HUES48 (cell line): ENCODE measurements around the gene CYBRD1.

ENCODE experiments used
- H3K27ac ChIP-seq: one replicate; pipeline ENCODE4 v1.7.0; 2013; ENCODE audit warnings: low read depth, low read length, inconsistent platforms
- H3K27me3 ChIP-seq: 2 replicates; pipeline ENCODE4 v1.6.1; 2013; ENCODE audit warnings: mild to moderate bottlenecking, low read length; ENCODE audit not compliant: control insufficient read depth, insufficient read depth
- H3K36me3 ChIP-seq: 2 replicates; pipeline ENCODE4 v1.6.1; 2013; ENCODE audit warnings: low read length; ENCODE audit not compliant: control insufficient read depth, insufficient read depth
- H3K4me1 ChIP-seq: 2 replicates; pipeline ENCODE4 v1.6.1; 2013; ENCODE audit warnings: mild to moderate bottlenecking, low read length; ENCODE audit not compliant: control insufficient read depth, insufficient read depth
- H3K4me3 ChIP-seq: 2 replicates; pipeline ENCODE4 v1.5.1; 2013; ENCODE audit warnings: mild to moderate bottlenecking, low read depth, low read length
- H3K9ac ChIP-seq: 2 replicates; pipeline ENCODE4 v1.6.1; 2013; ENCODE audit warnings: mild to moderate bottlenecking, low read depth, low read length, moderate library complexity
- H3K9me3 ChIP-seq: 2 replicates; pipeline ENCODE4 v1.6.1; 2013; ENCODE audit warnings: low read length; ENCODE audit not compliant: control insufficient read depth, insufficient read depth

The CYBRD1 gene

GRCh38 chr2:171602352-171602751 lies 80.1 kb downstream of the CYBRD1 start:
- Histone ChIP-seq H3K27ac (no peak overlapping the region), H3K4me1 (no peaks in the 10 kb centered on the region), H3K9me3 (no peaks in the 10 kb centered on the region), H3K9ac (no peak overlapping the region), H3K36me3 (no peaks in the 10 kb centered on the region), H3K4me3 (no peak overlapping the region), H3K27me3 (no peaks in the 10 kb centered on the region)
